WTC11 (cell line): ENCODE results near the gene PTPRT.

Experiments used
- E2F4 ChIP-seq: sonication (generic); formaldehyde crosslinking; IDR thresholded peaks from 2 replicates; pipeline ENCODE4 v1.8.1; 2022; ENCODE audit warnings: low read depth, mild to moderate bottlenecking, moderate library complexity, missing genetic modification reagents, borderline replicate concordance
- MYBL2 ChIP-seq: sonication (generic); formaldehyde crosslinking; IDR thresholded peaks from 2 replicates; pipeline ENCODE4 v1.8.1; 2023; ENCODE audit warnings: mild to moderate bottlenecking, moderate library complexity, missing genetic modification reagents
- NR3C1 ChIP-seq: sonication (generic); formaldehyde crosslinking; conservative IDR thresholded peaks from 2 replicates; pipeline ENCODE4 v1.8.1; 2023; ENCODE audit warnings: low read depth, mild to moderate bottlenecking, missing genetic modification reagents
- PREB ChIP-seq: sonication (generic); formaldehyde crosslinking; IDR thresholded peaks from 2 replicates; pipeline ENCODE4 v1.8.1; 2022; ENCODE audit warnings: mild to moderate bottlenecking, missing genetic modification reagents, moderate library complexity, borderline replicate concordance
- PRRX2 ChIP-seq: fragments of 250-450 bp; sonication (Bioruptor Pico); IDR thresholded peaks from 2 replicates; pipeline ENCODE4 v1.8.0; 2021; ENCODE audit warnings: mild to moderate bottlenecking
- SP1 ChIP-seq: sonication (generic); formaldehyde crosslinking; conservative IDR thresholded peaks from 2 replicates; pipeline ENCODE4 v1.8.1; 2022; ENCODE audit warnings: missing genetic modification reagents
- ZNF512 ChIP-seq: sonication (generic); formaldehyde crosslinking; IDR thresholded peaks from 2 replicates; pipeline ENCODE4 v1.8.1; 2022; ENCODE audit warnings: missing genetic modification reagents, borderline replicate concordance
- TF ChIP-seq, protein P1 (sequence below): fragments of 200-600 bp; IDR thresholded peaks from 2 replicates; pipeline ENCODE4 v1.8.0; 2022; ENCODE audit warnings: antibody characterized with exemption
- TF ChIP-seq, protein P2 (sequence below): sonication (generic); formaldehyde crosslinking; IDR thresholded peaks from 2 replicates; pipeline ENCODE4 v1.8.1; 2023; ENCODE audit warnings: mild to moderate bottlenecking, moderate library complexity, missing genetic modification reagents

- TF ChIP-seq, protein P1, sequence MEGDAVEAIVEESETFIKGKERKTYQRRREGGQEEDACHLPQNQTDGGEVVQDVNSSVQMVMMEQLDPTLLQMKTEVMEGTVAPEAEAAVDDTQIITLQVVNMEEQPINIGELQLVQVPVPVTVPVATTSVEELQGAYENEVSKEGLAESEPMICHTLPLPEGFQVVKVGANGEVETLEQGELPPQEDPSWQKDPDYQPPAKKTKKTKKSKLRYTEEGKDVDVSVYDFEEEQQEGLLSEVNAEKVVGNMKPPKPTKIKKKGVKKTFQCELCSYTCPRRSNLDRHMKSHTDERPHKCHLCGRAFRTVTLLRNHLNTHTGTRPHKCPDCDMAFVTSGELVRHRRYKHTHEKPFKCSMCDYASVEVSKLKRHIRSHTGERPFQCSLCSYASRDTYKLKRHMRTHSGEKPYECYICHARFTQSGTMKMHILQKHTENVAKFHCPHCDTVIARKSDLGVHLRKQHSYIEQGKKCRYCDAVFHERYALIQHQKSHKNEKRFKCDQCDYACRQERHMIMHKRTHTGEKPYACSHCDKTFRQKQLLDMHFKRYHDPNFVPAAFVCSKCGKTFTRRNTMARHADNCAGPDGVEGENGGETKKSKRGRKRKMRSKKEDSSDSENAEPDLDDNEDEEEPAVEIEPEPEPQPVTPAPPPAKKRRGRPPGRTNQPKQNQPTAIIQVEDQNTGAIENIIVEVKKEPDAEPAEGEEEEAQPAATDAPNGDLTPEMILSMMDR = no peak
- no peak for TF ChIP-seq E2F4 (CRISPR knock-in tag)
- TF ChIP-seq MYBL2 (CRISPR knock-in tag) = no peak
- no peak for TF ChIP-seq PREB (CRISPR knock-in tag)
- TF ChIP-seq SP1 (CRISPR knock-in tag) = no peak
- TF ChIP-seq, protein P2, sequence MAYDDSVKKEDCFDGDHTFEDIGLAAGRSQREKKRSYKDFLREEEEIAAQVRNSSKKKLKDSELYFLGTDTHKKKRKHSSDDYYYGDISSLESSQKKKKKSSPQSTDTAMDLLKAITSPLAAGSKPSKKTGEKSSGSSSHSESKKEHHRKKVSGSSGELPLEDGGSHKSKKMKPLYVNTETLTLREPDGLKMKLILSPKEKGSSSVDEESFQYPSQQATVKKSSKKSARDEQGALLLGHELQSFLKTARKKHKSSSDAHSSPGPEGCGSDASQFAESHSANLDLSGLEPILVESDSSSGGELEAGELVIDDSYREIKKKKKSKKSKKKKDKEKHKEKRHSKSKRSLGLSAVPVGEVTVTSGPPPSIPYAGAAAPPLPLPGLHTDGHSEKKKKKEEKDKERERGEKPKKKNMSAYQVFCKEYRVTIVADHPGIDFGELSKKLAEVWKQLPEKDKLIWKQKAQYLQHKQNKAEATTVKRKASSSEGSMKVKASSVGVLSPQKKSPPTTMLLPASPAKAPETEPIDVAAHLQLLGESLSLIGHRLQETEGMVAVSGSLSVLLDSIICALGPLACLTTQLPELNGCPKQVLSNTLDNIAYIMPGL (CRISPR knock-in tag) = no peak
- no peak for TF ChIP-seq NR3C1 (CRISPR knock-in tag)
- TF ChIP-seq PRRX2 = no peak
- no peak for TF ChIP-seq ZNF512 (CRISPR knock-in tag)
These were observed 810.9 kb downstream of the PTPRT start for GRCh38 chr20:42378826-42379225.
